ENCODE results near the gene CD244.

- TF ChIP-seq POLR2A (IDR thresholded peaks at IDR 0.05) (no peak), CTCF (IDR thresholded peaks at IDR 0.05) (no peak)
Measured at GRCh38 chr1:160838888-160839287, 23.8 kb downstream of the CD244 start.

All from upper lobe of left lung (tissue), 4 donors.